HepG2 (cell line): ENCODE data around the gene GAS6. TPM values are rescaled to one million over a fixed set of nuclear protein-coding genes. Genes with fewer than 3 reads are reported as not detected.

ENCODE experiments used
- ATAC-seq: fragments of 200-7000 bp; cut with Tn5 transposase; 3 replicates; pipeline ENCODE4 v1.9.1; 2020; ENCODE audit warnings: mild to moderate bottlenecking, moderate library complexity
- BruUV-seq: library from RNA; stranded (reverse); fragments of 400-500 nt; replicated peaks from 2 replicates; lab custom pipeline; 2021; lab: Mats Ljungman, UMichigan
- CTCF ChIA-PET: fragments of 300-600 bp; formaldehyde crosslinking; extraction: SDS; loops from one replicate; lab custom pipeline; 2021; ENCODE audit warnings: low total read pairs, inconsistent platforms, low intra/inter-chr PET ratio; lab: Yijun Ruan, JAX
- POLR2A ChIA-PET: fragments of 350-600 bp; sonication (Branson Sonifier 250); formaldehyde crosslinking; loops from one replicate; lab custom pipeline; 2020; ENCODE audit warnings: antibody characterized with exemption, inconsistent platforms; lab: Yijun Ruan, JAX
- DNase-seq: peaks from one replicate; pipeline ENCODE4 v3.0.0-alpha.2; 2015; ENCODE audit warnings: low spot score
- FAIRE-seq: peaks from 3 replicates; lab custom pipeline; 2011; peaks lifted over from hg19 to GRCh38; lab: Jason Lieb, UNC
- H2AFZ ChIP-seq: one replicate; pipeline ENCODE4 v1.6.1; 2011; ENCODE audit warnings: low read length, inconsistent platforms
- H3K27ac ChIP-seq: fragments of 300-600 bp; 3 replicates; pipeline ENCODE4 v1.8.0; 2011; ENCODE audit warnings: mixed run types, mild to moderate bottlenecking, mixed read lengths, low read length, inconsistent platforms; ENCODE audit not compliant: insufficient read depth; ENCODE audit errors: extremely low read length
- H3K27me3 ChIP-seq, 2 experiments: fragments of 200-600 bp in 1 of 2; 2 replicates in 1 of 2; 3 replicates in 1 of 2; pipeline versions ENCODE4 v1.6.0 to v1.8.0; 2011; ENCODE audit warnings: low read length in 2 of 2, mild to moderate bottlenecking in 2 of 2, moderate library complexity in 2 of 2, inconsistent platforms in 1 of 2; ENCODE audit not compliant: insufficient read depth in 2 of 2, control insufficient read depth in 1 of 2
- H3K36me3 ChIP-seq, 2 experiments: fragments of 200-600 bp in 1 of 2; replicated peaks in 1 of 2; 2 replicates in 1 of 2; 3 replicates in 1 of 2; pipeline versions ENCODE4 v1.5.1 to v1.8.0; 2011; ENCODE audit warnings: low read length in 2 of 2, inconsistent platforms in 1 of 2; ENCODE audit not compliant: insufficient read depth in 2 of 2, control insufficient read depth in 1 of 2
- H3K4me1 ChIP-seq: 2 replicates; pipeline ENCODE4 v1.5.1; 2012; ENCODE audit warnings: low read length, inconsistent platforms; ENCODE audit not compliant: insufficient read depth
- H3K4me2 ChIP-seq: 2 replicates; pipeline ENCODE4 v1.6.0; 2011; ENCODE audit warnings: low read depth, low read length, inconsistent platforms
- H3K4me3 ChIP-seq, 3 experiments: fragments of 200-600 bp in 1 of 3; sonication (generic), shearing (Covaris generic) in 1 of 3; replicated peaks in 1 of 3; 2 replicates each; pipeline ENCODE4 v1.5.1; 2011 to 2016; ENCODE audit warnings: low read length in 3 of 3, inconsistent platforms in 2 of 3, low read depth in 2 of 3, mild to moderate bottlenecking in 2 of 3, control low read depth in 1 of 3, mixed read lengths in 1 of 3; ENCODE audit not compliant: insufficient read depth in 1 of 3
- H3K79me2 ChIP-seq: one replicate; pipeline ENCODE4 v1.6.1; 2011; ENCODE audit warnings: low read length, inconsistent platforms; ENCODE audit not compliant: insufficient read depth
- H3K9ac ChIP-seq: 2 replicates; pipeline ENCODE4 v1.6.0; 2011; ENCODE audit warnings: mild to moderate bottlenecking, low read depth, low read length, inconsistent platforms; ENCODE audit not compliant: insufficient read depth
- H3K9me3 ChIP-seq: 2 replicates; pipeline ENCODE4 v1.5.1; 2012; ENCODE audit warnings: mild to moderate bottlenecking, low read length
- H4K20me1 ChIP-seq: 2 replicates; pipeline ENCODE4 v1.6.0; 2011; ENCODE audit warnings: inconsistent platforms, mild to moderate bottlenecking, low read length, moderate library complexity; ENCODE audit not compliant: insufficient read depth
- CENPBD1 ChIP-seq: sonication (generic); formaldehyde crosslinking; IDR thresholded peaks from 2 replicates; pipeline ENCODE4 v1.8.0; 2022; ENCODE audit warnings: missing genetic modification reagents, low read depth, mild to moderate bottlenecking, borderline replicate concordance
- TOE1 ChIP-seq: sonication (generic); formaldehyde crosslinking; IDR thresholded peaks from 2 replicates; pipeline ENCODE4 v1.4.0; 2020; ENCODE audit warnings: mild to moderate bottlenecking, missing genetic modification reagents
- TRAFD1 ChIP-seq: sonication (generic); formaldehyde crosslinking; IDR thresholded peaks from 2 replicates; pipeline ENCODE4 v1.5.1; 2020; ENCODE audit warnings: missing genetic modification reagents, mild to moderate bottlenecking, borderline replicate concordance
- ZNF556 ChIP-seq: sonication (generic); formaldehyde crosslinking; IDR thresholded peaks from 2 replicates; pipeline ENCODE4 v1.4.0; 2020; ENCODE audit warnings: mild to moderate bottlenecking, missing genetic modification reagents, borderline replicate concordance
- ZNF839 ChIP-seq: sonication (generic); formaldehyde crosslinking; IDR thresholded peaks from 2 replicates; pipeline ENCODE4 v1.4.0; 2020; ENCODE audit warnings: missing genetic modification reagents, mild to moderate bottlenecking, borderline replicate concordance
- WGBS: methylation state at CpG from one replicate; pipeline ENCODE4 v1.1.6; 2017; ENCODE audit warnings: low lambda C conversion rate; 5-methylcytosine and 5-hydroxymethylcytosine counted together
- in situ Hi-C: cut with HindIII; loops from 2 replicates; pipeline ENCODE4 v1.10.0; 2017; ENCODE audit warnings: low pct_unique_long_range_greater_than_20kb; ENCODE audit not compliant: extremely low pct_ligation_motif_present
- intact Hi-C: fragments of 100-400 bp; cut with micrococcal nuclease; formaldehyde crosslinking; loops from one replicate; pipeline ENCODE4 v1.10.0; 2022; ENCODE audit not compliant: unreplicated experiment
- polyA plus RNA-seq, 8 experiments: library from polyadenylated mRNA; depleted of rRNA in 3 of 8; stranded (reverse) in 7 of 8; unstranded in 1 of 8; fragments of >200 nt; fragmentation: Illumina TruSeq in 4 of 8; extraction: Trizol in 4 of 8; gene quantifications; 2 replicates each; pipeline versions ENCODE4 v1.2.1 to v1.2.3, GENCODE V29; 2011 to 2016; ENCODE audit warnings: low read depth in 4 of 8, missing spikeins in 1 of 8, mixed read lengths in 1 of 8; ENCODE audit not compliant: insufficient read depth in 1 of 8
- total RNA-seq, 5 experiments: library from RNA; depleted of rRNA; stranded (reverse); fragments of >200 nt; fragmentation: Illumina TruSeq; extraction: Trizol; gene quantifications; 2 replicates each; pipeline ENCODE4 v1.2.3, GENCODE V29; 2016; ENCODE audit warnings: low read depth in 1 of 5

Gene GAS6
- total and polyA plus RNA-seq, 2 of the 13 experiments (the other 11 are each of a cell fraction or from before 2014, with no cell fraction given): 0.09 to 0.24 TPM

GRCh38 chr13:113819731-113820715 is 43.9 kb downstream of the GAS6 start:
- H3K79me2 ChIP-seq: no peaks in the 10 kb centered on the region
- intact Hi-C loops: no loop called here
- CTCF ChIA-PET: no interaction called here
- no peaks in the 10 kb centered on the region for H3K9me3 ChIP-seq
- in situ Hi-C loops: loop anchor here (5.0 kb wide), 1 partner anchor 82 kb away; no protein-coding TSS in a partner anchor
- no peaks in the 10 kb centered on the region for H3K36me3 ChIP-seq
- H3K4me2 ChIP-seq: no peak overlapping the region
- no peak for TF ChIP-seq ZNF839
- no peak for TF ChIP-seq TRAFD1 (CRISPR knock-in tag)
- no peak for TF ChIP-seq CENPBD1 (CRISPR knock-in tag)
- TF ChIP-seq ZNF556 (CRISPR knock-in tag): no peak
- no peak for TF ChIP-seq TOE1 (CRISPR knock-in tag)
- no peak overlapping the region for H3K27ac ChIP-seq
- peaks cover 5 to 10% of the 10 kb centered on the region in 2 experiments; a peak in 4 of 5 replicates for H3K27me3 ChIP-seq
- H4K20me1 ChIP-seq: no peaks in the 10 kb centered on the region
- H3K4me3 ChIP-seq: no peak overlapping the region
- ATAC-seq (no peak), FAIRE-seq (no peak), DNase-seq (no peak)
- POLR2A ChIA-PET: no interaction called here
- BruUV-seq: no TSS peak
- no peak overlapping the region for H3K9ac ChIP-seq
- 86% methylated on average over 27 of the region's 52 CpGs for WGBS
- no peaks in the 10 kb centered on the region for H3K4me1 ChIP-seq
- H2AFZ ChIP-seq: no peak overlapping the region
